Smooth muscle cell (in vitro differentiated cells): ENCODE measurements around the gene SPOCK3. TPM values are rescaled to one million over a fixed set of nuclear protein-coding genes. Genes with fewer than 3 reads are reported as not detected.

Experiments
- DNase-seq: peaks from one replicate; lab custom pipeline; 2025; ENCODE audit not compliant: unreplicated experiment; lab: John Stamatoyannopoulos, UW
- H2AFZ ChIP-seq: fragments of 200-600 bp; sonication (generic); 2 replicates; pipeline ENCODE4 v1.6.0; 2016; ENCODE audit warnings: antibody characterized with exemption, low read depth, mild to moderate bottlenecking
- H3F3A ChIP-seq: fragments of 200-600 bp; sonication (generic); 2 replicates; pipeline ENCODE4 v1.6.0; 2017; ENCODE audit warnings: antibody characterized with exemption, low read depth
- H3K27ac ChIP-seq: fragments of 200-600 bp; sonication (generic); 2 replicates; pipeline ENCODE4 v1.5.1; 2016; ENCODE audit warnings: low read depth, mild to moderate bottlenecking
- H3K27me3 ChIP-seq: fragments of 200-600 bp; sonication (generic); 2 replicates; pipeline ENCODE4 v1.6.1; 2016; ENCODE audit warnings: low read depth, mild to moderate bottlenecking
- H3K36me3 ChIP-seq: fragments of 200-600 bp; sonication (generic); 2 replicates; pipeline ENCODE4 v1.5.1; 2016; ENCODE audit warnings: low read depth
- H3K4me1 ChIP-seq: fragments of 200-600 bp; sonication (generic); 2 replicates; pipeline ENCODE4 v1.5.1; 2016; ENCODE audit warnings: low read depth
- H3K4me2 ChIP-seq: fragments of 200-600 bp; sonication (generic); 2 replicates; pipeline ENCODE4 v1.6.0; 2016; ENCODE audit warnings: mild to moderate bottlenecking
- H3K4me3 ChIP-seq: fragments of 200-600 bp; sonication (generic); 2 replicates; pipeline ENCODE4 v1.5.1; 2016; ENCODE audit warnings: mild to moderate bottlenecking
- H3K79me2 ChIP-seq: fragments of 200-600 bp; sonication (generic); 2 replicates; pipeline ENCODE4 v1.6.0; 2016; ENCODE audit warnings: low read depth, mild to moderate bottlenecking
- H3K9ac ChIP-seq: fragments of 200-600 bp; sonication (generic); 2 replicates; pipeline ENCODE4 v1.6.0; 2016; ENCODE audit warnings: low read depth
- H3K9me3 ChIP-seq: fragments of 200-600 bp; sonication (generic); replicated peaks from 2 replicates; pipeline ENCODE4 v1.5.1; 2016; ENCODE audit warnings: low read depth
- H4K20me1 ChIP-seq: fragments of 200-600 bp; sonication (generic); 2 replicates; pipeline ENCODE4 v1.6.0; 2016; ENCODE audit warnings: low read depth
- CTCF ChIP-seq: fragments of 200-600 bp; sonication (generic); IDR thresholded peaks from 2 replicates; pipeline ENCODE4 v1.5.1; 2017; ENCODE audit warnings: borderline replicate concordance, mild to moderate bottlenecking, antibody characterized with exemption; ENCODE audit not compliant: insufficient read depth, poor library complexity, severe bottlenecking
- WGBS: methylation state at CpG from one replicate; pipeline ENCODE4 v1.1.7; 2016; ENCODE audit warnings: low lambda C conversion rate; 5-methylcytosine and 5-hydroxymethylcytosine counted together
- polyA plus RNA-seq: library from polyadenylated mRNA; unstranded; fragments of >200 nt; fragmentation: Nextera tagmentation; extraction: Ambion mirVana; gene quantifications from 2 replicates; pipeline ENCODE4 v1.2.1, GENCODE V29; 2016
- total RNA-seq: library from RNA; depleted of rRNA; stranded (reverse); fragments of >200 nt; gene quantifications from 2 replicates; pipeline ENCODE4 v1.2.3, GENCODE V29; 2014

SPOCK3 gene
- total and polyA plus RNA-seq, 2 experiments from 2014 or later = 0.49 TPM; not detected in 1

- no peaks in the 10 kb centered on the region for H3K27me3 ChIP-seq
- no peaks in the 10 kb centered on the region for H4K20me1 ChIP-seq
- H3K36me3 ChIP-seq = no peaks in the 10 kb centered on the region
- H3K4me1 ChIP-seq = no peaks in the 10 kb centered on the region
- DNase-seq = no peak
- no peak overlapping the region for H3K27ac ChIP-seq
- no peaks in the 10 kb centered on the region for H3K79me2 ChIP-seq
- no peaks in the 10 kb centered on the region for H3F3A ChIP-seq
- no peak overlapping the region for H3K4me2 ChIP-seq
- no peak overlapping the region for H3K4me3 ChIP-seq
- H2AFZ ChIP-seq = no peak overlapping the region
- no peak for TF ChIP-seq CTCF
- H3K9me3 ChIP-seq = no peaks in the 10 kb centered on the region
- H3K9ac ChIP-seq = no peak overlapping the region
Measured at GRCh38 chr4:167014944-167015343, 219.3 kb downstream of the SPOCK3 start.

- no peak overlapping the region for H2AFZ ChIP-seq
- no peaks in the 10 kb centered on the region for H4K20me1 ChIP-seq
- no peak overlapping the region for H3K9ac ChIP-seq
- no peak overlapping the region for H3K4me3 ChIP-seq
- H3K27me3 ChIP-seq = no peaks in the 10 kb centered on the region
- H3K79me2 ChIP-seq = no peaks in the 10 kb centered on the region
- no peaks in the 10 kb centered on the region for H3F3A ChIP-seq
- no peak overlapping the region for H3K27ac ChIP-seq
- H3K9me3 ChIP-seq = no peaks in the 10 kb centered on the region
- TF ChIP-seq CTCF = no peak
- no peak for DNase-seq
- H3K4me1 ChIP-seq = no peaks in the 10 kb centered on the region
- H3K4me2 ChIP-seq = no peak overlapping the region
- H3K36me3 ChIP-seq = no peaks in the 10 kb centered on the region
- WGBS = 86% methylated on average over 4 of the region's 4 CpGs
Measured at GRCh38 chr4:167003326-167003725, 231.0 kb downstream of the SPOCK3 start.

- no peaks in the 10 kb centered on the region for H4K20me1 ChIP-seq
- no peak overlapping the region for H3K4me3 ChIP-seq
- no peak for DNase-seq
- 48% methylated on average over 4 of the region's 4 CpGs for WGBS
- no peaks in the 10 kb centered on the region for H3F3A ChIP-seq
- H3K4me2 ChIP-seq = peak overlapping the region; percentile 32
- no peak for TF ChIP-seq CTCF
- peaks cover 5% of the 10 kb centered on the region for H3K27me3 ChIP-seq
- H2AFZ ChIP-seq = no peak overlapping the region
- no peak overlapping the region for H3K27ac ChIP-seq
- H3K9me3 ChIP-seq = no peaks in the 10 kb centered on the region
- H3K9ac ChIP-seq = no peak overlapping the region
- H3K36me3 ChIP-seq = no peaks in the 10 kb centered on the region
- H3K4me1 ChIP-seq = no peaks in the 10 kb centered on the region
- H3K79me2 ChIP-seq = no peaks in the 10 kb centered on the region
Measured at GRCh38 chr4:167000141-167000852, 234.0 kb downstream of the SPOCK3 start.

GRCh38 chr4:166996216-166996615 lies 238.1 kb downstream of the SPOCK3 start:
- H3K9ac ChIP-seq = no peak overlapping the region
- no peak for TF ChIP-seq CTCF
- H3K9me3 ChIP-seq = no peaks in the 10 kb centered on the region
- H3K4me1 ChIP-seq = no peaks in the 10 kb centered on the region
- H3K27me3 ChIP-seq = peaks cover 5% of the 10 kb centered on the region
- no peak overlapping the region for H3K27ac ChIP-seq
- no peak for DNase-seq
- no peak overlapping the region for H3K4me2 ChIP-seq
- no peaks in the 10 kb centered on the region for H3F3A ChIP-seq
- no peaks in the 10 kb centered on the region for H4K20me1 ChIP-seq
- WGBS = 92% methylated on average over 1 of the region's 1 CpG
- no peaks in the 10 kb centered on the region for H3K79me2 ChIP-seq
- H3K4me3 ChIP-seq = no peak overlapping the region
- no peaks in the 10 kb centered on the region for H3K36me3 ChIP-seq
- H2AFZ ChIP-seq = no peak overlapping the region
